Left lung (tissue), 10 donors: ENCODE measurements around the gene ALS2. TPM values are rescaled to one million over a fixed set of nuclear protein-coding genes. Genes with fewer than 3 reads are reported as not detected.

Source experiments
- ATAC-seq: fragments of 200-7000 bp; cut with Tn5 transposase; one replicate; pipeline ENCODE4 v1.9.1; 2020; ENCODE audit warnings: moderate library complexity
- DNase-seq, 4 donors: peaks; one replicate each; pipeline ENCODE4 v3.0.0-alpha.2; 2013 to 2020
- H3K27ac ChIP-seq, 2 donors: fragments of 200-600 bp; sonication (generic) in 1 of 2; one replicate each; pipeline versions ENCODE4 v1.5.0 to v1.8.0; 2020 to 2021
- H3K27me3 ChIP-seq, 2 donors: fragments of 200-600 bp; sonication (generic) in 1 of 2; one replicate each; pipeline versions ENCODE4 v1.5.0 to v1.8.0; 2020 to 2021
- H3K36me3 ChIP-seq, 2 donors: fragments of 200-600 bp; sonication (generic) in 1 of 2; one replicate each; pipeline versions ENCODE4 v1.5.0 to v1.8.0; 2020 to 2021
- H3K4me1 ChIP-seq, 2 donors: fragments of 200-600 bp; one replicate each; pipeline ENCODE4 v1.8.0; 2021
- H3K4me3 ChIP-seq, 2 donors: fragments of 200-600 bp; sonication (generic) in 1 of 2; one replicate each; pipeline versions ENCODE4 v1.5.0 to v1.8.0; 2020 to 2021; ENCODE audit warnings: mild to moderate bottlenecking in 1 of 2
- H3K9me3 ChIP-seq, 2 donors: fragments of 200-600 bp; sonication (generic) in 1 of 2; one replicate each; pipeline versions ENCODE4 v1.5.0 to v1.8.0; 2020 to 2021
- intact Hi-C, 2 donors: fragments of 100-400 bp; cut with DNase I; formaldehyde crosslinking; loops; one replicate each; pipeline versions ENCODE4 v1.11.2 to v1.14.2; 2022
- polyA plus RNA-seq, 6 donors: library from polyadenylated mRNA; unstranded; fragments of 120-200 nt; gene quantifications; one replicate each; pipeline ENCODE4 v1.2.1, GENCODE V29; 2013; ENCODE audit not compliant: insufficient read length in 6 of 6
- total RNA-seq, 2 donors: library from RNA; stranded (reverse); fragmentation: NEBNext Ultra II Directional; extraction: Animal tissue kit (Norgen Biotek cat#: 25700); gene quantifications; one replicate each; pipeline ENCODE4 v1.2.1, GENCODE V29; 2021
- TF ChIP-seq, protein P1 (sequence below), 2 donors: fragments of 200-600 bp; sonication (generic) in 1 of 2; IDR thresholded peaks; one replicate each; pipeline versions ENCODE4 v1.5.0 to v1.8.0; 2021; ENCODE audit warnings: antibody characterized with exemption in 2 of 2
- donor health status: DM: no; HTN: yes; CAD: no.
- donor health status: DM: no; HTN: no; CAD: no.

Gene ALS2
- total and polyA plus RNA-seq, 8 donors: 22.9 to 31.0 (median 28.4) TPM

DNA sequence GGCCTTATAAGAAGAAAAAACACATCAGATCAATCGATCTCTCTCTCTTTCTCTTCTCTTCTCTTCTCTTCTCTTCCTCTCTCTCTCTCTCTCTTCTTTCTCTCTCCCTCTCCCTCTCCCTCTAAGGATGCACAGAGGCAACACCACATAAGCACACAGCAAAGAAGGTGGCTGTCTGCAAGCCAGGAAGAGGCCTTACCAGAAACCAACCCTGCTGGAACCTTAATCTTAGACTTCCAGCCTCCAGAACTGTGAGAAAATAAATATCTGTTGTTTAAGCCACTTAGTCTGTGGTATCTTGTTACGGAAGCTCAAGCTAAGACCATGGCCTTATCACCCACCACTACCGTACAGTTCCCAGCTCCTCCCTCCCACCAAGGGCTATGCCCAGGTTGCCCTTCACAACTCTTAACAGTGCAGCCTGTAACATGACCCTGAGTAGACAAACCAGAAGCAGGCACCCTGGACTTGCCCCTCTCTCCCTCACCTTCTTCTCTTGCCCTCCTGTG is 112.3 kb downstream of the ALS2 start:
- ATAC-seq (no peak), DNase-seq (no peak)
- Histone ChIP-seq H3K9me3 (no peaks in the 10 kb centered on the region), H3K36me3 (no peaks in the 10 kb centered on the region), H3K27ac (no peak overlapping the region), H3K4me1 (no peaks in the 10 kb centered on the region), H3K4me3 (no peak overlapping the region), H3K27me3 (no peaks in the 10 kb centered on the region)
- intact Hi-C loops: no loop called here
- TF ChIP-seq, protein P1, sequence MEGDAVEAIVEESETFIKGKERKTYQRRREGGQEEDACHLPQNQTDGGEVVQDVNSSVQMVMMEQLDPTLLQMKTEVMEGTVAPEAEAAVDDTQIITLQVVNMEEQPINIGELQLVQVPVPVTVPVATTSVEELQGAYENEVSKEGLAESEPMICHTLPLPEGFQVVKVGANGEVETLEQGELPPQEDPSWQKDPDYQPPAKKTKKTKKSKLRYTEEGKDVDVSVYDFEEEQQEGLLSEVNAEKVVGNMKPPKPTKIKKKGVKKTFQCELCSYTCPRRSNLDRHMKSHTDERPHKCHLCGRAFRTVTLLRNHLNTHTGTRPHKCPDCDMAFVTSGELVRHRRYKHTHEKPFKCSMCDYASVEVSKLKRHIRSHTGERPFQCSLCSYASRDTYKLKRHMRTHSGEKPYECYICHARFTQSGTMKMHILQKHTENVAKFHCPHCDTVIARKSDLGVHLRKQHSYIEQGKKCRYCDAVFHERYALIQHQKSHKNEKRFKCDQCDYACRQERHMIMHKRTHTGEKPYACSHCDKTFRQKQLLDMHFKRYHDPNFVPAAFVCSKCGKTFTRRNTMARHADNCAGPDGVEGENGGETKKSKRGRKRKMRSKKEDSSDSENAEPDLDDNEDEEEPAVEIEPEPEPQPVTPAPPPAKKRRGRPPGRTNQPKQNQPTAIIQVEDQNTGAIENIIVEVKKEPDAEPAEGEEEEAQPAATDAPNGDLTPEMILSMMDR (IDR thresholded peaks at IDR 0.05): no peak

DNA sequence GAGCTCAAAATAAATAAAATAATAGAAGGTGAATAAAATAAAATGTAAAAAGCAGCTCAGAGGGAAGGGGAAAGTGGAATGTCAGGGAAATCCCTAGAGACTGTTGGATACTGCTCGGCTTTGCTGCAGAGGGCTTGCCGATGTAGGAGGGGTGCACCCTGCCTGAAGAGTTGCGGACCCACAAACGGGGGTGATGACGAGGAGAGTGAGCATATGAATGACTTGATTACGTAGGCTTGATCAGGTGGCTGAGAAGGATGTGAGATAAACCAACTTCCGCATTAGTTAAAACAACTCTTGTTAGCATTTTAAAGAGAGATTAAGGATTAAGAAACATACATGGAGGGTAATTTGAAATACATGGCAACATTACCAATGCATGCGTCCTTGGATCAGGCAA is 116.4 kb downstream of the ALS2 start:
- Histone ChIP-seq H3K9me3 (no peaks in the 10 kb centered on the region), H3K27me3 (no peaks in the 10 kb centered on the region), H3K27ac (no peak overlapping the region), H3K4me3 (no peak overlapping the region), H3K36me3 (no peaks in the 10 kb centered on the region), H3K4me1 (no peaks in the 10 kb centered on the region)
- ATAC-seq (no peak), DNase-seq (no peak)
- TF ChIP-seq, protein P1 (IDR thresholded peaks at IDR 0.05): no peak
- intact Hi-C loops: no loop called here

DNA sequence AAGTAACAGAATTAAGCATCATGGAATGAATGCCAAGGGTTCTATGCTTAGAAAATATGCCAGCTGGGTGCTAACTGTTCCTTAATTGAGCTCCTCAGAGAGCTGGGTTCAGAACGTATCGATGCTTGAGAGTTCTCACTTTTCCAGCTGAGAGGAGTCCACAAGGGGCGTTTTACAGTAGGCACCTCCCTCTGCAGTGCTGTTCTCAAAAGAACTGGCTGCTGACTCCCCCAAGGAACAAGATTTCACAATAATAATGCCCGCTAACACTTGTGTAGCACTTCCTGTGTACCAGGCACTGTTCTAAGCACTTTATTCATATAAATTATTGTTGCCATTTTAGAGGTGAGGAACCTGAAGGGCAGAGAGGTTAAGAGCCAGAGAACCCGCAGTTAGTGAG is 119.4 kb downstream of the ALS2 start:
- ATAC-seq: peak; percentile 17

DNA sequence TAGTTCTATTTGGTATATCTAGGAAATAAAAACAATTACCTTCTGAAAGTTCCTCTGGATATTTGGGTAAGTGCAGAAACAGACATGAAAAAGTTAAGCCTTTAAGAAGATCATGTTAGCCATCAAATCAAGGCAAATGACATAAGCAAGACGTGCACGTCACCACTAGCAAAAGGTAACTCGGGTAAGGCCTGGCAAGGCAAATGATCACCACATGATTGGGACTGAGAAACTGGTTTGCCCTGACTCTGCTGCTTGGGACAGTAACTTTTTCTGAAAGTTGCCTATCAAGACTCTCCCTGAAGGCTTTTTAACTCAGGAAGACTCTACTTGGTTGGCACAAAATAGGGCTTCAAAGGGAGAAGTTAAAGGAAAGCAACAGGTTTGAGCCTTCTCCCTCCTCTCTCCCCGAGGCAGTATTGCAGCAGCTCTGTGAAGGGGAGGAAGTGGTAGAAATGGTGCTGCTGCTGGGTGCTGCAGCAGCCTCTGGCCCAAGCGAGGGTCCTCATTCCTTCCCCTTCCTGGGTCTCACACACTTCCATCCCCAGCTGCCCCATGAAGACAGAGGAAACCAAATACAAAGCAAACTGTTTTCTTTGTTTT is 120.3 kb downstream of the ALS2 start:
- no peak for ATAC-seq
- H3K4me3 ChIP-seq: no peak overlapping the region
- no peak for DNase-seq
- H3K27ac ChIP-seq: no peak overlapping the region
- no peaks in the 10 kb centered on the region for H3K36me3 ChIP-seq
- no peaks in the 10 kb centered on the region for H3K9me3 ChIP-seq
- intact Hi-C loops: no loop called here
- H3K4me1 ChIP-seq: no peaks in the 10 kb centered on the region
- H3K27me3 ChIP-seq: no peaks in the 10 kb centered on the region
- TF ChIP-seq, protein P1 (IDR thresholded peaks at IDR 0.05): no peak

More for the DNA sequence above, 119.4 kb downstream of the ALS2 start:
- Histone ChIP-seq H3K4me1 (no peaks in the 10 kb centered on the region), H3K27ac (no peak overlapping the region), H3K9me3 (no peaks in the 10 kb centered on the region), H3K27me3 (no peaks in the 10 kb centered on the region), H3K36me3 (no peaks in the 10 kb centered on the region), H3K4me3 (no peak overlapping the region)
- intact Hi-C loops: no loop called here
- TF ChIP-seq, protein P1 (IDR thresholded peaks at IDR 0.05): no peak
- DNase-seq: no peak

DNA sequence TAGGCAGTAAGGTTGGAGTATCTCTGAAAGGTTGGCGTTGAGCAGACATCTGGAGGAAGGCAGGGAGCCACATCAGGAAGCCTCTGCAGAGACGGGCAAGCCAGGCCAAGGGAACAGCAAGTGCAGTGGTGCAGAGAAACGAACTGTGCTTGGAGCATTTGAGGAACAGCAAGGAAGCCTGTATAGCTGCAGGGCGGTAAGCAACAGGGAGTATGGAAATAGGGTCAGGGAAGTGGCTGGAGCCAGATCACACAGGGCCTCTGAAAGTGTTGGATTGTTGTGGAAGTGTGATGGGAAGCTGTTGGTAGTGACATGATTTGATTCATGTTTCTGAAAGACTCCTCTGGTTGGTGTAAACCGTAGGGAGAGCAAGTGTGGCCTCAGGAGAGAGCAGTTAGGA is 124.0 kb downstream of the ALS2 start:
- Histone ChIP-seq H3K4me3 (no peak overlapping the region), H3K4me1 (no peaks in the 10 kb centered on the region), H3K27me3 (no peaks in the 10 kb centered on the region), H3K9me3 (no peaks in the 10 kb centered on the region), H3K36me3 (no peaks in the 10 kb centered on the region), H3K27ac (no peak overlapping the region)
- TF ChIP-seq, protein P1 (IDR thresholded peaks at IDR 0.05): no peak
- no peak for DNase-seq
- ATAC-seq: no peak
- intact Hi-C loops: no loop called here
